Endodermal cell (in vitro differentiated cells): ENCODE measurements around the gene CDR2L. TPM values are rescaled to one million over a fixed set of nuclear protein-coding genes. Genes with fewer than 3 reads are reported as not detected.

Experiments used
- DNase-seq: peaks from one replicate; pipeline ENCODE4 v3.0.0-alpha.2; 2017
- H3K27ac ChIP-seq: 2 replicates; pipeline ENCODE4 v1.5.1; 2013; ENCODE audit warnings: mild to moderate bottlenecking, low read depth, low read length, moderate library complexity
- H3K27me3 ChIP-seq: 2 replicates; pipeline ENCODE4 v1.6.1; 2013; ENCODE audit warnings: mild to moderate bottlenecking, low read length, moderate library complexity; ENCODE audit not compliant: insufficient read depth, control insufficient read depth, poor library complexity, severe bottlenecking
- H3K36me3 ChIP-seq: 2 replicates; pipeline ENCODE4 v1.7.0; 2013; ENCODE audit warnings: mild to moderate bottlenecking, low read length, moderate library complexity; ENCODE audit not compliant: control insufficient read depth, insufficient read depth
- H3K4me1 ChIP-seq: one replicate; pipeline ENCODE4 v1.7.0; 2013; ENCODE audit warnings: low read length; ENCODE audit not compliant: control insufficient read depth, insufficient read depth
- H3K4me3 ChIP-seq: 2 replicates; pipeline ENCODE4 v1.5.1; 2013; ENCODE audit warnings: mild to moderate bottlenecking, low read length, moderate library complexity
- H3K9ac ChIP-seq: 2 replicates; pipeline ENCODE4 v1.6.1; 2013; ENCODE audit warnings: mild to moderate bottlenecking, low read length, moderate library complexity; ENCODE audit not compliant: poor library complexity, severe bottlenecking; ENCODE audit errors: extremely low read depth
- H3K9me3 ChIP-seq: 2 replicates; pipeline ENCODE4 v1.6.1; 2013; ENCODE audit warnings: mild to moderate bottlenecking, low read length, moderate library complexity; ENCODE audit not compliant: control insufficient read depth
- H3K27ac Mint-ChIP-seq: 2 replicates; pipeline ENCODE4 v1.8.0; 2020; ENCODE audit warnings: mixed read lengths
- H3K27me3 Mint-ChIP-seq: 2 replicates; pipeline ENCODE4 v1.8.0; 2021; ENCODE audit warnings: mild to moderate bottlenecking, mixed read lengths; ENCODE audit not compliant: insufficient read depth
- H3K36me3 Mint-ChIP-seq: 2 replicates; pipeline ENCODE4 v1.8.0; 2020; ENCODE audit warnings: low read depth, mixed read lengths
- H3K4me1 Mint-ChIP-seq: 2 replicates; pipeline ENCODE4 v1.8.0; 2020; ENCODE audit warnings: mixed read lengths
- H3K4me3 Mint-ChIP-seq: 2 replicates; pipeline ENCODE4 v1.8.0; 2020; ENCODE audit warnings: mild to moderate bottlenecking, moderate library complexity, mixed read lengths
- H3K9me3 Mint-ChIP-seq: 2 replicates; pipeline ENCODE4 v1.8.0; 2020; ENCODE audit warnings: mild to moderate bottlenecking, mixed read lengths
- WGBS, 2 experiments: methylation state at CpG; one replicate each; pipeline versions ENCODE4 v1.1.5 to v1.1.7; 2013; ENCODE audit warnings: missing lambda C conversion rate in 2 of 2, mixed read lengths in 1 of 2; ENCODE audit not compliant: insufficient coverage in 1 of 2, insufficient read length in 1 of 2; 5-methylcytosine and 5-hydroxymethylcytosine counted together
- total RNA-seq, 2 donors: library from RNA; stranded (reverse); fragmentation: NEBNext Ultra II Directional in 1 of 2; extraction: Animal tissue kit (Norgen Biotek cat#: 25700) in 1 of 2; gene quantifications; 2 replicates in 1 of 2; 3 replicates in 1 of 2; pipeline ENCODE4 v1.2.1, GENCODE V29; 2021
- TF ChIP-seq, protein P1 (sequence below): fragments of 200-600 bp; sonication (generic); conservative IDR thresholded peaks from 2 replicates; pipeline ENCODE4 v1.5.0; 2021; ENCODE audit warnings: antibody characterized with exemption, mild to moderate bottlenecking

CDR2L gene
- total RNA-seq, 2 donors from 2014 or later, result 20.4 to 23.6 TPM

DNA sequence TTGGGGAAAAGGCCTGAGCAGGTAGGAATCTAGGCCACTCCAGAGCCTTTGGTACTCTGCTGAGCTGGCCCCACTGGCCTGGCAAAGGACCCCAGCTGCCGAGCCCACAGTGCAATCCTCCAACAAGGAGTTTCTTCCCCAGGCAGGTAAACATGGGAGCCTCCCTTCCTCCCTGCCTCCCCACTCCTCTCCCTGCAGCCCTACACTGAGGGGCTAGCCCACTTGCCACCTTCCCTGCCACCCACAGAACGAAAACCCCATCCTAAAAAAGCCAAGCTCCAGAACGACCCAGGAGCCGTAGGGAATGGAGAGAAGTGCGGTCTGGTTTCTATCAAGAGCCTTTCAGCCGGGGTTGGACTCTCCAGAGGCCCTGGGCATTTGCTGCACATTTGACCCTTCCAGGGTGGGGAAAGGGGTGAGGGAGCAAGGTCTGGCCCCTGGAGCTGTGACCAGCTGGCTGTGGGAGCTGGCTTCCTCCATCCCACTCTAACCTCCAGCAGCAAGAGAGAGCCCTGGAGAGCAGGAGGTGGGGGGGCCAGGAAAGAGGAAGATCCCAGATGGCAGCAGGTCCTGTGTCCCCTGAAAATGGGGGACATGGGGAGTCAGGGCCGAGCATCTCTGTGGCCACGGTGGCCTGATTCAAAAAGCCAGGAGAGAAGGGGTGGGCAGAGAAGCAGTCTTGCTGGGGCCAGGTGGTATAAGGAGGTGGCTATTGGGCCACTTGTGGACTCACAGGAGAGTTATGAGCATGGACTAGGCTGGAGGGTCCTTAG is 16.2 kb upstream of the CDR2L start:
- no peaks in the 10 kb centered on the region for H3K9me3 ChIP-seq
- TF ChIP-seq, protein P1, sequence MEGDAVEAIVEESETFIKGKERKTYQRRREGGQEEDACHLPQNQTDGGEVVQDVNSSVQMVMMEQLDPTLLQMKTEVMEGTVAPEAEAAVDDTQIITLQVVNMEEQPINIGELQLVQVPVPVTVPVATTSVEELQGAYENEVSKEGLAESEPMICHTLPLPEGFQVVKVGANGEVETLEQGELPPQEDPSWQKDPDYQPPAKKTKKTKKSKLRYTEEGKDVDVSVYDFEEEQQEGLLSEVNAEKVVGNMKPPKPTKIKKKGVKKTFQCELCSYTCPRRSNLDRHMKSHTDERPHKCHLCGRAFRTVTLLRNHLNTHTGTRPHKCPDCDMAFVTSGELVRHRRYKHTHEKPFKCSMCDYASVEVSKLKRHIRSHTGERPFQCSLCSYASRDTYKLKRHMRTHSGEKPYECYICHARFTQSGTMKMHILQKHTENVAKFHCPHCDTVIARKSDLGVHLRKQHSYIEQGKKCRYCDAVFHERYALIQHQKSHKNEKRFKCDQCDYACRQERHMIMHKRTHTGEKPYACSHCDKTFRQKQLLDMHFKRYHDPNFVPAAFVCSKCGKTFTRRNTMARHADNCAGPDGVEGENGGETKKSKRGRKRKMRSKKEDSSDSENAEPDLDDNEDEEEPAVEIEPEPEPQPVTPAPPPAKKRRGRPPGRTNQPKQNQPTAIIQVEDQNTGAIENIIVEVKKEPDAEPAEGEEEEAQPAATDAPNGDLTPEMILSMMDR, result no peak
- DNase-seq, result peak; percentile 42
- H3K27me3 ChIP-seq, result peaks cover 55% of the 10 kb centered on the region
- peak overlapping the region; percentile 51 for H3K4me3 Mint-ChIP-seq
- H3K9me3 Mint-ChIP-seq, result no peaks in the 10 kb centered on the region
- H3K9ac ChIP-seq, result no peak overlapping the region
- WGBS, 2 experiments, result 90 to 93% methylated on average over 3 to 8 of the region's 8 CpGs
- no peak overlapping the region for H3K4me3 ChIP-seq
- no peaks in the 10 kb centered on the region for H3K4me1 ChIP-seq
- H3K27ac ChIP-seq, result peak overlapping the region; percentile 38
- H3K36me3 ChIP-seq, result no peaks in the 10 kb centered on the region
- no peaks in the 10 kb centered on the region for H3K4me1 Mint-ChIP-seq
- H3K27me3 Mint-ChIP-seq, result peaks cover 57% of the 10 kb centered on the region
- no peak overlapping the region for H3K27ac Mint-ChIP-seq
- H3K36me3 Mint-ChIP-seq, result no peaks in the 10 kb centered on the region

DNA sequence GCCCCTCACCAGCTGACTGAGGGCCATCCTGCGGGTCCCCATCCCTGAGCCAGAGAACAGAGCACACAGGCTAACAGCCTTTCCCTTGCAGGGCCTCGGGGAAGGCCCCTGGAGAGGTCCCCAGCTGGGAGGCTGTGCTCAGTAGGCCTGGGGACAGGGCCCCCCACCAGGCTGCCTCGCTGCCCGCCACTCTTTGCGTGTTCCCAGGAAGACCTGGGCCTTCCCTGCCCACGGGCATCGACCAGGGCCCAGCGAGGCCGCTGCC is 15.7 kb upstream of the CDR2L start:
- peak overlapping the region; percentile 38 for H3K27ac ChIP-seq

DNA sequence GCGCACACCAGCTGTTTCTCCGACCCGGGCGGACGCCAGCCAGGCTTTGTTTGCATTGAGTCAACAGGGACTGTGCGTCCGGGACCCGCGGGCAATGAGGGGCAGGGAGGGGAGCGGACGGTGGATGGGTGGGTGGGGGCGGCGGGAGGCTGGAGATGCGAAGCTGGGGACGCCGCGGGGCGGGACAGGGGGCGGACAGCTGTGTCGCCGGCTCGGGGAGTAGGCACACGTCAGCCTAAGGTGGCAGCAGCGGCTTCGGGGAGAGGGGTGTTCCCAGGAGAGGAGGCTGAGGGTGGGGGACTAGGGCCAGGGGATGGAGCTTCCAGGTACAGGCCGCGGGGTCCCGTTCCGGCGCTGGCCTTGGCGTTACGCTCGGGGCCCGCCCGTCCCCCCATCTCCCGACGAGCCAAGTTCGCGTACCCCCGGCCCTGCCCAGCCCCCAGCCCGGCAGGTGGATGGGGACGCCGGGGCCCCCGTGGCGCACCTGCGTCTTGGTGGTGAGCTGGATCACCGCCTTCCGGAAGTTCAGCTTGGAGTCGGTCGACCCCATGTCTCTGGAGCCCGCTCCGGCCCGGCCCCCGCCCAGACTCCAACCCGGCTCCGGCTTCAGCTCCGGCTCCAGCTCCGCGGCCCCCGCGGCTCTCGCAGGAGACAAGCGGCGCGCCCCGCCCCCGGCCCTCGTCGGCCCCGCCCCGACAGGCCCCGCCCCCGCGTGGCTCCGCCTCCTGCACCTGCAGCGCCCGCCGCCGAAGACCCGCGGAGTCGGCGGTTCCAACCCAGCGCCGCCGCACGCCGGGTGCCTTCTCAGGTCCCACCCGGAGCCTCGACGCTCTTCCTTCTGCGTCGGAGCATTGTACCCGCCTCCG is 15.1 kb upstream of the CDR2L start, which contains the start of gene HID1:
Gene HID1, minus strand, starts transcription at position 653 of the 866 bp plus-strand sequence. Its CDS starts 103 bp downstream, at position 550.
- TF ChIP-seq, protein P1, result no peak
- peak within 1 kb of the TSS; percentile 71 for H3K4me3 ChIP-seq
- Mint-ChIP-seq H3K4me1 (no peaks in the 10 kb centered on the region), H3K9me3 (no peaks in the 10 kb centered on the region), H3K4me3 (peak within 1 kb of the TSS; percentile 51), H3K27me3 (peaks cover 60% of the 10 kb centered on the region), H3K27ac (no peak within 1 kb of the TSS), H3K36me3 (no peaks in the 10 kb centered on the region)
- peak; percentile 98 for DNase-seq
- no peaks in the 10 kb centered on the region for H3K9me3 ChIP-seq
- H3K9ac ChIP-seq, result no peak within 1 kb of the TSS
- peaks cover 55% of the 10 kb centered on the region for H3K27me3 ChIP-seq
- peak within 1 kb of the TSS; percentile 38 for H3K27ac ChIP-seq
- H3K36me3 ChIP-seq, result no peaks in the 10 kb centered on the region
- no peaks in the 10 kb centered on the region for H3K4me1 ChIP-seq
- 1 to 2% methylated on average over 33 to 93 of the region's 95 CpGs for WGBS, 2 experiments

More for the DNA sequence above, 15.7 kb upstream of the CDR2L start:
- no peaks in the 10 kb centered on the region for H3K4me1 Mint-ChIP-seq
- DNase-seq, result no peak
- H3K4me3 Mint-ChIP-seq, result peak overlapping the region; percentile 51
- no peaks in the 10 kb centered on the region for H3K9me3 Mint-ChIP-seq
- Histone ChIP-seq H3K4me1 (no peaks in the 10 kb centered on the region), H3K4me3 (no peak overlapping the region), H3K9ac (no peak overlapping the region), H3K27me3 (peaks cover 55% of the 10 kb centered on the region), H3K9me3 (no peaks in the 10 kb centered on the region), H3K36me3 (no peaks in the 10 kb centered on the region)
- WGBS, 2 experiments, result 24 to 29% methylated on average over 6 to 9 of the region's 9 CpGs
- TF ChIP-seq, protein P1, result no peak
- H3K27ac Mint-ChIP-seq, result no peak overlapping the region
- no peaks in the 10 kb centered on the region for H3K36me3 Mint-ChIP-seq
- peaks cover 58% of the 10 kb centered on the region for H3K27me3 Mint-ChIP-seq
